NT2/D1 (cell line): ENCODE measurements around the gene ACAD8.

Source experiments
- SUZ12 ChIP-seq: IDR thresholded peaks from 2 replicates; pipeline ENCODE4 v1.6.1; 2011; ENCODE audit not compliant: insufficient read length, insufficient read depth; ENCODE audit errors: extremely low read depth
- YY1 ChIP-seq: IDR thresholded peaks from 2 replicates; pipeline ENCODE4 v1.6.1; 2011; ENCODE audit not compliant: insufficient read length, insufficient read depth

DNA sequence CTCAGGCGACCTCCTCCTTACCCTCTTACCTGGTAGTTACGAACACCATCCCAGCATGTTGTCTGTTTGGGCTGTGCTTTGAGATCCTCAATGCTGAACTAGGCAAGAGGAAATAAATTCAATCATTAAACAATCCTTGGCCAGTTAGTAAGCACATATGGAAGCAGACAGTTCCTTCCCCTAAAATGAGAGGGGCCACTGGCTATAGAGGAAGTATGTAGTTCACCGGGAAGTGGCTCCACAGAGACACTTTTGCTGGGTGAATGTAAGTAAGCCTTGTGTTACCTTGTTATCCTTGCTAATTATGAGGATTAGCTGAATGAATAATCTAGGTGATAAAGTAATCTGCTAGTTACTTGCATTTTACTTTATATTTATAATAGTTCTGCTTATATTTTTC lies 3.1 kb upstream of the ACAD8 start:
- TF ChIP-seq SUZ12: no peak
- no peak for TF ChIP-seq YY1
